ENCODE data around the gene RYR1. TPM values are rescaled to one million over a fixed set of nuclear protein-coding genes. Genes with fewer than 3 reads are reported as not detected.

RYR1 gene
- total RNA-seq, 1 donor = under 0.01 TPM

GRCh38 chr19:38488096-38488495 is 54.6 kb downstream of the RYR1 start:
- H3K4me3 ChIP-seq (ENCODE audit: insufficient read depth, low read length) = no peak overlapping the region
- no peaks in the 10 kb centered on the region for H3K27me3 ChIP-seq (ENCODE audit: insufficient read depth, low read length)
- H3K9me3 ChIP-seq (ENCODE audit: low read depth, low read length) = no peaks in the 10 kb centered on the region
- no peaks in the 10 kb centered on the region for H3K4me1 ChIP-seq (ENCODE audit: insufficient read depth, low read length)
- no peak overlapping the region for H2AFZ ChIP-seq (ENCODE audit: low read length)
- H3K27ac ChIP-seq (ENCODE audit: low read depth, low read length) = no peak overlapping the region
- H3K79me2 ChIP-seq (ENCODE audit: insufficient read depth, low read length) = no peaks in the 10 kb centered on the region
- no peak overlapping the region for H3K4me2 ChIP-seq (ENCODE audit: insufficient read depth, low read length)
- no peaks in the 10 kb centered on the region for H4K20me1 ChIP-seq (ENCODE audit: insufficient read depth, low read length)
- no peaks in the 10 kb centered on the region for H3K36me3 ChIP-seq (ENCODE audit: insufficient read depth, low read length)
- no peak for TF ChIP-seq CTCF (IDR thresholded peaks at IDR 0.05; ENCODE audit: extremely low read depth, low read depth, low read length)
- peak; percentile 29 for DNase-seq (ENCODE audit: insufficient read length, low spot score, missing footprints)

- H4K20me1 ChIP-seq (ENCODE audit: insufficient read depth, low read length) = no peaks in the 10 kb centered on the region
- H3K36me3 ChIP-seq (ENCODE audit: insufficient read depth, low read length) = no peaks in the 10 kb centered on the region
- H3K4me2 ChIP-seq (ENCODE audit: insufficient read depth, low read length) = no peak overlapping the region
- no peaks in the 10 kb centered on the region for H3K27me3 ChIP-seq (ENCODE audit: insufficient read depth, low read length)
- no peaks in the 10 kb centered on the region for H3K4me1 ChIP-seq (ENCODE audit: insufficient read depth, low read length)
- no peak overlapping the region for H3K27ac ChIP-seq (ENCODE audit: low read depth, low read length)
- DNase-seq (ENCODE audit: insufficient read length, low spot score, missing footprints) = peak; percentile 60
- no peaks in the 10 kb centered on the region for H3K79me2 ChIP-seq (ENCODE audit: insufficient read depth, low read length)
- no peak for TF ChIP-seq CTCF (IDR thresholded peaks at IDR 0.05; ENCODE audit: extremely low read depth, low read depth, low read length)
- no peak overlapping the region for H3K4me3 ChIP-seq (ENCODE audit: insufficient read depth, low read length)
- H2AFZ ChIP-seq (ENCODE audit: low read length) = no peak overlapping the region
- H3K9me3 ChIP-seq (ENCODE audit: low read depth, low read length) = no peaks in the 10 kb centered on the region
Observed at GRCh38 chr19:38488776-38489481, 55.4 kb downstream of the RYR1 start.

GRCh38 chr19:38490861-38491260 is 57.4 kb downstream of the RYR1 start:
- no peaks in the 10 kb centered on the region for H3K4me1 ChIP-seq (ENCODE audit: insufficient read depth, low read length)
- no peak overlapping the region for H3K27ac ChIP-seq (ENCODE audit: low read depth, low read length)
- no peaks in the 10 kb centered on the region for H3K36me3 ChIP-seq (ENCODE audit: insufficient read depth, low read length)
- H3K27me3 ChIP-seq (ENCODE audit: insufficient read depth, low read length) = no peaks in the 10 kb centered on the region
- H3K9me3 ChIP-seq (ENCODE audit: low read depth, low read length) = no peaks in the 10 kb centered on the region
- H3K79me2 ChIP-seq (ENCODE audit: insufficient read depth, low read length) = no peaks in the 10 kb centered on the region
- no peaks in the 10 kb centered on the region for H4K20me1 ChIP-seq (ENCODE audit: insufficient read depth, low read length)
- H2AFZ ChIP-seq (ENCODE audit: low read length) = no peak overlapping the region
- no peak for TF ChIP-seq CTCF (IDR thresholded peaks at IDR 0.05; ENCODE audit: extremely low read depth, low read depth, low read length)
- H3K4me3 ChIP-seq (ENCODE audit: insufficient read depth, low read length) = no peak overlapping the region
- DNase-seq (ENCODE audit: insufficient read length, low spot score, missing footprints) = peak; percentile 14
- H3K4me2 ChIP-seq (ENCODE audit: insufficient read depth, low read length) = no peak overlapping the region

GRCh38 chr19:38492181-38492813 is 58.8 kb downstream of the RYR1 start:
- H3K4me3 ChIP-seq (ENCODE audit: insufficient read depth, low read length) = no peak overlapping the region
- H3K27me3 ChIP-seq (ENCODE audit: insufficient read depth, low read length) = no peaks in the 10 kb centered on the region
- no peaks in the 10 kb centered on the region for H3K9me3 ChIP-seq (ENCODE audit: low read depth, low read length)
- no peaks in the 10 kb centered on the region for H3K4me1 ChIP-seq (ENCODE audit: insufficient read depth, low read length)
- no peak overlapping the region for H3K4me2 ChIP-seq (ENCODE audit: insufficient read depth, low read length)
- H4K20me1 ChIP-seq (ENCODE audit: insufficient read depth, low read length) = no peaks in the 10 kb centered on the region
- no peaks in the 10 kb centered on the region for H3K79me2 ChIP-seq (ENCODE audit: insufficient read depth, low read length)
- H3K36me3 ChIP-seq (ENCODE audit: insufficient read depth, low read length) = no peaks in the 10 kb centered on the region
- peak; percentile 35 for DNase-seq (ENCODE audit: insufficient read length, low spot score, missing footprints)
- TF ChIP-seq CTCF (IDR thresholded peaks at IDR 0.05; ENCODE audit: extremely low read depth, low read depth, low read length) = no peak
- no peak overlapping the region for H3K27ac ChIP-seq (ENCODE audit: low read depth, low read length)
- no peak overlapping the region for H2AFZ ChIP-seq (ENCODE audit: low read length)
